Left lung (tissue), 10 donors: Measurements from ENCODE around the gene OTULINL. TPM values are rescaled to one million over a fixed set of nuclear protein-coding genes. Genes with fewer than 3 reads are reported as not detected.

Source experiments
- ATAC-seq: fragments of 200-7000 bp; cut with Tn5 transposase; one replicate; pipeline ENCODE4 v1.9.1; 2020; ENCODE audit warnings: moderate library complexity
- DNase-seq, 4 donors: peaks; one replicate each; pipeline ENCODE4 v3.0.0-alpha.2; 2013 to 2020
- H3K27ac ChIP-seq, 2 donors: fragments of 200-600 bp; sonication (generic) in 1 of 2; one replicate each; pipeline versions ENCODE4 v1.5.0 to v1.8.0; 2020 to 2021
- H3K27me3 ChIP-seq, 2 donors: fragments of 200-600 bp; sonication (generic) in 1 of 2; one replicate each; pipeline versions ENCODE4 v1.5.0 to v1.8.0; 2020 to 2021
- H3K36me3 ChIP-seq, 2 donors: fragments of 200-600 bp; sonication (generic) in 1 of 2; one replicate each; pipeline versions ENCODE4 v1.5.0 to v1.8.0; 2020 to 2021
- H3K4me1 ChIP-seq, 2 donors: fragments of 200-600 bp; one replicate each; pipeline ENCODE4 v1.8.0; 2021
- H3K4me3 ChIP-seq, 2 donors: fragments of 200-600 bp; sonication (generic) in 1 of 2; one replicate each; pipeline versions ENCODE4 v1.5.0 to v1.8.0; 2020 to 2021; ENCODE audit warnings: mild to moderate bottlenecking in 1 of 2
- H3K9me3 ChIP-seq, 2 donors: fragments of 200-600 bp; sonication (generic) in 1 of 2; one replicate each; pipeline versions ENCODE4 v1.5.0 to v1.8.0; 2020 to 2021
- intact Hi-C, 2 donors: fragments of 100-400 bp; cut with DNase I; formaldehyde crosslinking; loops; one replicate each; pipeline versions ENCODE4 v1.11.2 to v1.14.2; 2022
- polyA plus RNA-seq, 6 donors: library from polyadenylated mRNA; unstranded; fragments of 120-200 nt; gene quantifications; one replicate each; pipeline ENCODE4 v1.2.1, GENCODE V29; 2013; ENCODE audit not compliant: insufficient read length in 6 of 6
- total RNA-seq, 2 donors: library from RNA; stranded (reverse); fragmentation: NEBNext Ultra II Directional; extraction: Animal tissue kit (Norgen Biotek cat#: 25700); gene quantifications; one replicate each; pipeline ENCODE4 v1.2.1, GENCODE V29; 2021
- TF ChIP-seq, protein P1 (sequence below), 2 donors: fragments of 200-600 bp; sonication (generic) in 1 of 2; IDR thresholded peaks; one replicate each; pipeline versions ENCODE4 v1.5.0 to v1.8.0; 2021; ENCODE audit warnings: antibody characterized with exemption in 2 of 2
- donor health status: DM: no; HTN: yes; CAD: no.
- donor health status: DM: no; HTN: no; CAD: no.

OTULINL gene
- total and polyA plus RNA-seq, 8 donors, result 8.4 to 54.7 (median 9.5) TPM

GRCh38 chr5:14659821-14660607, 78.4 kb downstream of the OTULINL start:
- Histone ChIP-seq H3K27me3 (no peaks in the 10 kb centered on the region), H3K4me3 (no peak overlapping the region), H3K9me3 (no peaks in the 10 kb centered on the region), H3K4me1 (peaks cover 0 to 8% of the 10 kb centered on the region in 2 donors), H3K36me3 (no peaks in the 10 kb centered on the region), H3K27ac (no peak overlapping the region)
- DNase-seq, result no peak
- intact Hi-C loops, result no loop called here
- TF ChIP-seq, protein P1, sequence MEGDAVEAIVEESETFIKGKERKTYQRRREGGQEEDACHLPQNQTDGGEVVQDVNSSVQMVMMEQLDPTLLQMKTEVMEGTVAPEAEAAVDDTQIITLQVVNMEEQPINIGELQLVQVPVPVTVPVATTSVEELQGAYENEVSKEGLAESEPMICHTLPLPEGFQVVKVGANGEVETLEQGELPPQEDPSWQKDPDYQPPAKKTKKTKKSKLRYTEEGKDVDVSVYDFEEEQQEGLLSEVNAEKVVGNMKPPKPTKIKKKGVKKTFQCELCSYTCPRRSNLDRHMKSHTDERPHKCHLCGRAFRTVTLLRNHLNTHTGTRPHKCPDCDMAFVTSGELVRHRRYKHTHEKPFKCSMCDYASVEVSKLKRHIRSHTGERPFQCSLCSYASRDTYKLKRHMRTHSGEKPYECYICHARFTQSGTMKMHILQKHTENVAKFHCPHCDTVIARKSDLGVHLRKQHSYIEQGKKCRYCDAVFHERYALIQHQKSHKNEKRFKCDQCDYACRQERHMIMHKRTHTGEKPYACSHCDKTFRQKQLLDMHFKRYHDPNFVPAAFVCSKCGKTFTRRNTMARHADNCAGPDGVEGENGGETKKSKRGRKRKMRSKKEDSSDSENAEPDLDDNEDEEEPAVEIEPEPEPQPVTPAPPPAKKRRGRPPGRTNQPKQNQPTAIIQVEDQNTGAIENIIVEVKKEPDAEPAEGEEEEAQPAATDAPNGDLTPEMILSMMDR (IDR thresholded peaks at IDR 0.05), result no peak
- no peak for ATAC-seq

- no peak overlapping the region for H3K27ac ChIP-seq
- DNase-seq (no peak), ATAC-seq (no peak)
- H3K4me3 ChIP-seq, result no peak overlapping the region
- H3K9me3 ChIP-seq, result no peaks in the 10 kb centered on the region
- intact Hi-C loops, result no loop called here
- TF ChIP-seq, protein P1 (IDR thresholded peaks at IDR 0.05), result no peak
- no peaks in the 10 kb centered on the region for H3K36me3 ChIP-seq
- H3K27me3 ChIP-seq, result no peaks in the 10 kb centered on the region
- peaks cover 0 to 15% of the 10 kb centered on the region in 2 donors for H3K4me1 ChIP-seq
Measured at GRCh38 chr5:14660833-14661232, 79.2 kb downstream of the OTULINL start.

Other genes starting within 250 kb of the OTULINL start
- 10 to 100 TPM; 31.1 to 34.3 TPM for gene OTULIN, start 82.9 kb downstream of the OTULINL start, total RNA-seq
- gene OTULIN, start 82.9 kb downstream of the OTULINL start, polyA plus RNA-seq, result 10 to 100 TPM; 17.0 to 22.5 (median 20.6) TPM